Nucleus accumbens (tissue), 56 donors: ENCODE data around the gene ADGRB2.

Experiments
- DNase-seq, 56 donors: peaks; one replicate each; lab custom pipeline; 2025; lab: John Stamatoyannopoulos, UW

The ADGRB2 gene

DNA sequence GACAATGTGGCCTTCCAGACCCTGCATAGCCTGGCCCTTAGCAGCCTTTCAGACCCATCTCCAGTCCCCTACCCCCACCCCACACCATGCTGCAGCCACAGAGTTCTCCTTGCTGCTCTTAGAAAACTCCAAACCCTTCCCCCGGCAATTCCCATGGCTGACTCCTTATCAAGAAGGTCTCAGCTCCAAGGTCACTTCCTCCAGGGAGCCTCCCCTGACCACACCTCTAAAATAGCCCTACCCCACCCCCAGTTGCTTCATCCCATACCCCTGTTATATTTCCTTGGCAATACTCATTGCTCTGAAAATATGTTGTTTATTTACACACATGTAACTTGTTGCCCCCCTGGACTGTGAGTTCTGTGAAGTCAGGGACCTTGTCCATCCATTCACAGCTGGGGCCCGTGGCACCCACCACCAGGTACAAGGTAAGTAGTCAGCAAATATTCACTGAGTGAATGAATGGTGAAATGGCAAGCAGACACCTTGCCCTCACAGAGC is 4.3 kb upstream of the ADGRB2 start:
- no peak for DNase-seq

DNA sequence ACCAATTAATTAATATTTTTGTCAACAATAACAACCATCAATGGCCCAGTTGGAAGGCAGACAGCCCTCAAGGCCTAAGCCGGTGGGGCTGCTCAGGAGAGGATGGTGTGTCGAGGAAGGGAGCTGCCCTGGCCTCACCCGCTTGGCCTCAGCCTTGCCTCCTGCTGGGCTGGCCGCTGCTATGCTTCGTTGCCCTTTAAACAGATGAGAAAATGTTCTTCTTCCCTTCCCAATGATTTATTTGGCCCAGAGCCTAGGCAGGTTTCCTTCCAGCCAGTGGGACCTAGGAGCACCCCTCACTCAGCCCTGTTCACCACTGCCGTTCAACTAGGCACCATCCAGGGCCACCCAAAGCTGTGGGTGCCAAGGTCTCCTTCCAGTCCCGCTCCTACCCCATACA is 3.1 kb upstream of the ADGRB2 start:
- DNase-seq = no peak

DNA sequence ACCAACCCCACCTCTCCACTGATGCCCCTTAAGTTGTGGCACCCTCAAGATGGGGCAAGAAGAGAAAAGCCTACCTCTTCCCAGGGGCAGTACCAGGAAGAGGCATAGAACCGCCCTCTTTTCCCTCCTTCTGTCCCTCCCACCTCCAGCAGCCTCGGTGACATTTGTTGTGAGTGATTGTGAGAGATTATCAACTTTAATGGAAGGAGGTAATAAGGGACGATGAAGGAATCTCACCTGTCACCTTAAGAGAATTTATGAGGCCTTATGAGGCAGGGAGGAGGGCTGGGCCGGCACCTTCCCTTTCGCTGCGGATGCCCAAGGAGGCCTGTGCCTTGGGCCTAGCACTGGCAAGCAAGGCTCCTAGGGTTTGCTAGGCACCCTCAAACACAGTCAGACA is 1.4 kb upstream of the ADGRB2 start:
- peak in 6 of 56 donors; percentile 46 to 69 (median 58) for DNase-seq

DNA sequence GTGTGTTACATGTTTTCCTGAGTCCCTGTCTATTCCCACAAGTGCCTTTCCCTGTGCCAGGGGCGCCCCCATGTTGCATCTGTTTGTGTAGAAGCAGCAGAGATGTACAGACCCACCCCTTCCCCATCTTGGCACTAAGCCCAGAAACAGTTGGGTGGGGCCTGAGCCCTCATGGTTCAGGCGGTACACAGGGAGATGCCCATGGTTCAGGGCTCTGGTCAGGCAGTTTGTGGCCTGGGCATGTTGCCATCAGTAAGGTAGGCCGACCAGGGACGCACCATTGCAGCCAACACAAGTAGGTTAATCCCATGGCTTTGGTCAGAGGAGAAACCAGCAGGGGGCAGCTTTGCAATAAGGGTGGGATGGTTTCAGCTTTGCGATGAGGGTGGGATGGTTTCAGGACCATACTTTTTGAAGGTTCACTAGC is 914 bp upstream of the ADGRB2 start:
- DNase-seq = peak in 42 of 56 donors; percentile 19 to 80 (median 52)

- peak in 2 of 56 donors; percentile 51 to 55 for DNase-seq
Measured at GRCh38 chr1:31763671-31764311, 349 bp downstream of the ADGRB2 start.

GRCh38 chr1:31762726-31763670 is 1.1 kb downstream of the ADGRB2 start:
- peak in 51 of 56 donors; percentile 26 to 88 (median 69) for DNase-seq

DNA sequence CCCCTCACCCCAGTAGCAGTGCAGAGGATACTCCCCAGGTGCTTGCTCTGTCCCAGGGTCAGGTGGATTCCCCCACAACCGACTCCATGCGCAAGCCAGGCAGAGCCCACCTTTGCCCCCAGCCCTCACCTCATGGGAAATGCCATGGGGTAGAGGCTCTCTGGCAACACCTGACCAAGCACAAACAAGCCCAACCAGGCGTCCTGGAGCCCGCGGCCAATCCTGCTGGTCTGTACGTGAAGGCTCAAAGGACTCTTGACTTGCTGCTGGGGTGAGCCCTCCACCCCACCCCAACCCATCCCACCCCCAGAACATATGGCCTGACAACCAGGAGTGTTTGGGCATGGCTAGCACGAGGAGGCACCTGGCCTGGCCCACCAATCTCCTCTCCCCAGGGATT is 1.8 kb downstream of the ADGRB2 start:
- DNase-seq = peak in 2 of 56 donors; percentile 40 to 54

DNA sequence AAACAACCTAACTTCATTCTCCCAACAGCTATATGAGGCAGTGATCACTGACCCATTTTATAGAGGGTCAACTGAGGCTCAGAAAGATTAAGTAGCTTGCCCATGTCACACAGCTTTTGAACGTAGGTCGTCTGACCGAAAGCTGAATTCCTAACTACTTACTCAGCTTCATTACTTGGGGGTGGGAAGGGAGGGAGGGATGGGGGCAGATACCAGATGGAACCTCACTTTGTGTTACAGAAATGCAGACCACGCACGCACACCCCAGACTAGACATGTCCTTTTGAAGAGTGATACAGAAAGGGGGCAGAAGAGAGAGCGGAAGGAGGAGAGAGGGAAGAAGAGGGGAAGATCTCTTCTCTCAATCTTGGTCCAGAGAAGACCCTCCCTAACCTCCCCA is 2.3 kb downstream of the ADGRB2 start:
- no peak for DNase-seq

- DNase-seq = peak in 44 of 56 donors; percentile 21 to 74 (median 44)
Measured at GRCh38 chr1:31760471-31761470, 3.4 kb downstream of the ADGRB2 start.

- DNase-seq = no peak
Measured at GRCh38 chr1:31759298-31760023, 4.7 kb downstream of the ADGRB2 start.

- no peak for DNase-seq
Measured at GRCh38 chr1:31758823-31759222, 5.3 kb downstream of the ADGRB2 start.

DNA sequence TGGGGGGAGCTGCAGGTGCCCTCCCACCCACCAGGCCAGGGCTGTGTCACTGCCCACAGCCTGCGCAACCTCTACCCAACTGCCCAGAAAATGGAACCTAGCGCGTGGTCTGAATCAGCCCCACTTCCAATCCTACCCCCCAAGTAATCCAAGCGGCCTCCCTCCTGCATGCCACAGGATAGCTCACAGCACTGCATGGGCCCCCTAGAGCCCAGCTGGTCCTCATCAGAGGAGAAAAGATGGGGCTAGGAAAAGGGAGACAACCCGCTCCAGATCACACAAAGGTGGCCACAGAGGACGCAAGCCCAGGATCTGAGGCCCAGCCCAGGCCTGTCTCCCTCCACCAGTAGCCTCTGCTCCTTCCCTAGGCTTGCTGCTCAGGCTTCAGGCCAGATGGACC is 6.2 kb downstream of the ADGRB2 start:
- DNase-seq = no peak

- peak in 22 of 56 donors; percentile 12 to 72 (median 46) for DNase-seq
Measured at GRCh38 chr1:31757204-31757679, 6.9 kb downstream of the ADGRB2 start.

- no peak for DNase-seq
Measured at GRCh38 chr1:31756578-31756977, 7.6 kb downstream of the ADGRB2 start.

GRCh38 chr1:31755850-31756492 is 8.2 kb downstream of the ADGRB2 start:
- DNase-seq = no peak

DNA sequence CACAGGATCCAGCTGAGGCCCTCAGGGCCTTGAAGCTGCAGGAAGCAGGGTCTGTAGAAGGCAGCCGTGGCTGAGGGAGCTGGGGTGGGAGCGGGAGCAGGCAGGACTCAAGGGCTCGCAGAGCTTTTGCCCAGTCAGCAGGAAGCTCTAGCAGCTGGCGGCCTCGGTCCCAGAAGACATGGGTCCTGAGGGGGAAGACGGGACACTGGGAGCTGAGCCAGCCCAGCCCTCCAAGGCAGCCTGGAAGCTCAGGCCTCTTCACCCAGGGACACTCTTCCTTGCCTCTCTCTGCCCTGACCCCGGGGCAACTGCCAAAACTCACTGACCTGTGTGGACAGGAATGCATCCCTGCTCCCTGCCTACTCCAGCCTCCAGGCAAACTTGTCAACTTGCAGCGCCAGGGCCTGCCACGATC is 8.9 kb downstream of the ADGRB2 start:
- peak in 5 of 56 donors; percentile 16 to 25 (median 23) for DNase-seq

GRCh38 chr1:31754397-31754796 is 9.7 kb downstream of the ADGRB2 start:
- DNase-seq = peak in 1 of 56 donors; percentile 62

DNA sequence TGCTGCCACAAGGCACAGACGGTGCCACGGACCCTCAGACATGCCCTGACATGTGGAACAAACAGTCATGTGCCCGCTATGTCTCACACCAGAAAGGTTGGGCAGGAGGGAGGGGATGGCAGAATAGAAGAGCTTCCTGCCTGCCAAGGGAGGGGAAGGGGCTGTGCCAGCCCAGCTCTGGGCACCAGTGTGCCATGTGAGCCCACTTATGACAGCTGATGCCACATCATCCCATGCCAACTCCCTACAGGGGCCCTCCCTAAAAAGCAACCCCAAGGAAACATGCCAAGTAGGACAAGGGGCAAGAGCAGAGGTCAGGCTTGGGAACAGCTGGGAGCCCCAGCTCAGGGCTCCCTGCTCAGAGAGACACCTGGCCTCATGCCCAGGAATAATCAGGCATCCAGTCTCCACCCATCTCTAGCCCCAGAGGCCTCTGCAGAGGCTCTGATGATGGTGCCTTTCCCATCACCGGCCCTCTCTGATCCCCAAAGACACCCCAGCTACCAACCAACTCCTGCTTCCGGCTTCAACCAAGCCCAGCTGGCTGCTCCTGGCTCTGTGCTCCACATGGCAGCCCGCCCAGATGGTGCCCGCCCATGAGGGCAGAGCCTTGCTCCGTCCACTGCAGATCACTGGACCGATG is 10.3 kb downstream of the ADGRB2 start:
- DNase-seq = peak in 55 of 56 donors; percentile 34 to 94 (median 86)
